Upper lobe of right lung (tissue), 1 donor: ENCODE results near the gene TERF2IP. TPM values are rescaled to one million over a fixed set of nuclear protein-coding genes. Genes with fewer than 3 reads are reported as not detected.

Experiments
- ATAC-seq: fragments of 200-7000 bp; cut with Tn5 transposase; one replicate; pipeline ENCODE4 v1.9.1; 2020; ENCODE audit warnings: mild to moderate bottlenecking, moderate library complexity
- DNase-seq: peaks from one replicate; pipeline ENCODE4 v3.0.0-alpha.2; 2020
- H3K27ac ChIP-seq: fragments of 200-600 bp; one replicate; pipeline ENCODE4 v1.8.0; 2022
- H3K27me3 ChIP-seq: fragments of 200-600 bp; one replicate; pipeline ENCODE4 v1.8.0; 2022; ENCODE audit warnings: mild to moderate bottlenecking
- H3K36me3 ChIP-seq: fragments of 200-600 bp; one replicate; pipeline ENCODE4 v1.8.0; 2022
- H3K4me1 ChIP-seq: fragments of 200-600 bp; one replicate; pipeline ENCODE4 v1.8.0; 2022
- H3K4me3 ChIP-seq: fragments of 200-600 bp; one replicate; pipeline ENCODE4 v1.8.0; 2022; ENCODE audit warnings: mild to moderate bottlenecking
- H3K9me3 ChIP-seq: fragments of 200-600 bp; one replicate; pipeline ENCODE4 v1.8.0; 2022
- intact Hi-C: fragments of 100-400 bp; cut with DNase I; formaldehyde crosslinking; loops from one replicate; pipeline ENCODE4 v1.11.0; 2022
- total RNA-seq: library from RNA; stranded (reverse); fragmentation: NEBNext Ultra II Directional; extraction: Animal tissue kit (Norgen Biotek cat#: 25700); gene quantifications from one replicate; pipeline ENCODE4 v1.2.1, GENCODE V29; 2021
- TF ChIP-seq, protein P1 (sequence below): fragments of 200-600 bp; IDR thresholded peaks from one replicate; pipeline ENCODE4 v1.8.0; 2022; ENCODE audit warnings: antibody characterized with exemption
- donor health status: DM: no; HTN: yes; CAD: no; lungs with severe emphysema.

TERF2IP gene
- total RNA-seq, 1 donor from 2014 or later, result 56.2 TPM

DNA sequence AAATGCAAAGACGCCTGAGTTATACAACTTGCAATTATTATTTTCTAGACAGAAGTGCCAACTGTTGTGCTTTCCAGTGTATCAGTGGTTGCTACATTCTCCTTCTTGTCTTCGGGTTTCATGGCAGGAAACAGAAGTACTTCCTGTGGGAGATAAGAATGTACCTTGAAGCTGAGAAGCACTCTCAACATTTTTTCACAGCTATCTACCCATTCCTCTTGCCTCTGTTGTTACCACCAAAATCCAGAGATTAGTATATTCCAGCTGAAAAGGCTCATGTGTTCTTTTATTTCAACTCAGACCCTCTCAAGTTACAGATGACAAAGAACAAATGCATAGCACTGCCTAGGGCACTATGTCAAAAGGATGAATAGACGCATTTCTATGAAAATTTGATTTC lies 19.7 kb upstream of the TERF2IP start:
- peaks cover 74% of the 10 kb centered on the region for H3K36me3 ChIP-seq
- intact Hi-C loops, result no loop called here
- no peak overlapping the region for H3K4me3 ChIP-seq
- ATAC-seq, result peak; percentile 5
- peaks cover 17% of the 10 kb centered on the region for H3K4me1 ChIP-seq
- peak overlapping the region; percentile 25 for H3K27ac ChIP-seq
- no peak for DNase-seq
- no peaks in the 10 kb centered on the region for H3K9me3 ChIP-seq
- TF ChIP-seq, protein P1, sequence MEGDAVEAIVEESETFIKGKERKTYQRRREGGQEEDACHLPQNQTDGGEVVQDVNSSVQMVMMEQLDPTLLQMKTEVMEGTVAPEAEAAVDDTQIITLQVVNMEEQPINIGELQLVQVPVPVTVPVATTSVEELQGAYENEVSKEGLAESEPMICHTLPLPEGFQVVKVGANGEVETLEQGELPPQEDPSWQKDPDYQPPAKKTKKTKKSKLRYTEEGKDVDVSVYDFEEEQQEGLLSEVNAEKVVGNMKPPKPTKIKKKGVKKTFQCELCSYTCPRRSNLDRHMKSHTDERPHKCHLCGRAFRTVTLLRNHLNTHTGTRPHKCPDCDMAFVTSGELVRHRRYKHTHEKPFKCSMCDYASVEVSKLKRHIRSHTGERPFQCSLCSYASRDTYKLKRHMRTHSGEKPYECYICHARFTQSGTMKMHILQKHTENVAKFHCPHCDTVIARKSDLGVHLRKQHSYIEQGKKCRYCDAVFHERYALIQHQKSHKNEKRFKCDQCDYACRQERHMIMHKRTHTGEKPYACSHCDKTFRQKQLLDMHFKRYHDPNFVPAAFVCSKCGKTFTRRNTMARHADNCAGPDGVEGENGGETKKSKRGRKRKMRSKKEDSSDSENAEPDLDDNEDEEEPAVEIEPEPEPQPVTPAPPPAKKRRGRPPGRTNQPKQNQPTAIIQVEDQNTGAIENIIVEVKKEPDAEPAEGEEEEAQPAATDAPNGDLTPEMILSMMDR, result no peak
- no peaks in the 10 kb centered on the region for H3K27me3 ChIP-seq

DNA sequence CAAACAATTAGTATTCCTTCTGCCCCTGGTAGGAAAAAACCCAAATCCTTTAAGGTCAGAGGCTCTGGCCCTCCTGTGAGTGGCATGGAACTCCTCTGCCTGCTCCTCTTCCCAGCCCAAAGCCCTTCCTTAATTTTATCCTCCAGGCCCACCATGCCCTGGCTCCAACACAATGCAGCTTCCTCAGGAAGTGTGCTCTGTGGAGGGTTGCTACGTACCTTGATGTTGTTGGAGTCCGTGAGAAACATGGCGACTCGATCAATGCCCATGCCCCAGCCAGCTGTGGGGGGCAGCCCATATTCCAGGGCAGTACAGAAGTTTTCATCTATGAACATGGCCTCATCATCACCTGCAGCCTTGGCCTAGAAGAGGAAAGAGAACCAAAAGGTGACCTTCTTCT lies 19.2 kb upstream of the TERF2IP start:
- H3K4me3 ChIP-seq, result no peak overlapping the region
- intact Hi-C loops, result no loop called here
- H3K27ac ChIP-seq, result peak overlapping the region; percentile 25
- peaks cover 79% of the 10 kb centered on the region for H3K36me3 ChIP-seq
- ATAC-seq (no peak), DNase-seq (no peak)
- peaks cover 17% of the 10 kb centered on the region for H3K4me1 ChIP-seq
- no peaks in the 10 kb centered on the region for H3K27me3 ChIP-seq
- H3K9me3 ChIP-seq, result no peaks in the 10 kb centered on the region
- TF ChIP-seq, protein P1, result no peak

DNA sequence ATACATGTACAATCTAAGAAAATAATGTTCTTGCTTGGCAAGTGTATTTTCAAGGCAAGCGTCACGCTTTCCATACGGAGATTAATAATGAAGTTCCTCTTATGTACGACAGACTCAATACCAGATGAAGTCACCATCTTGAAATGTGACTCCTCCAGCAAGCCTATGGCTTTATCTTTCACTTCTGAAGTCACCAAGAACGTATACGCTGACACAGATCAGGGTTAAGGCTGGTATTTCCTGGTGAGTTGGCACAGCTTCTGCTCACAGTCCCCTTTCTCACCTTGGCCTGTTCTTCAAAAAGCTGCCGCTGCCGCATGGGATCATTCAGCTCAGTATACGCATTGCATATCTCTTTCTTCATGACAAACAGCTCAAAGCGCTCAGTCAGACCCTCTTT lies 18.4 kb upstream of the TERF2IP start:
- Histone ChIP-seq H3K36me3 (peaks cover 87% of the 10 kb centered on the region), H3K4me3 (no peak overlapping the region), H3K9me3 (no peaks in the 10 kb centered on the region), H3K27me3 (no peaks in the 10 kb centered on the region), H3K4me1 (peaks cover 17% of the 10 kb centered on the region), H3K27ac (no peak overlapping the region)
- TF ChIP-seq, protein P1, result no peak
- no peak for ATAC-seq
- intact Hi-C loops, result no loop called here
- no peak for DNase-seq

DNA sequence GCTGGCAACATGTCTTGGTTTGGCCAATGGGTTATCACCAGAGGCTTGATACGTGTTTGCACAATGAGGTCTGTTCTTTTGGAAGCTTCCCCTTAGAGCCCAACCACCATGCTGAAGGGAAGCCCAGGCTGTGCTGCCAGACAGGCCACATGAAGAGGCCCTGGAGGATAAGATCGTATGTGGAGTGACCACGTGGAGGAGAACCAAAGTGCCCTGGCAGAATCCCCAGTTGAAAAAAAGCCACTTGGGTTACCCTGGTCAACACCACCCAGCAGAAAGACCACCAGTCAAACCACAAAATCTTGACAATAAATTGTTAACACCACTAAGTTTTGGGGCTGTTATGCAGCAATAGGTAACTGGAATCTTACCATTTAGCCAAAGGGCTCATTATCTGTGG lies 17.5 kb upstream of the TERF2IP start:
- TF ChIP-seq, protein P1, result no peak
- ATAC-seq (no peak), DNase-seq (no peak)
- H3K4me1 ChIP-seq, result peaks cover 17% of the 10 kb centered on the region
- no peak overlapping the region for H3K4me3 ChIP-seq
- no peaks in the 10 kb centered on the region for H3K27me3 ChIP-seq
- peaks cover 96% of the 10 kb centered on the region for H3K36me3 ChIP-seq
- no peaks in the 10 kb centered on the region for H3K9me3 ChIP-seq
- no peak overlapping the region for H3K27ac ChIP-seq
- intact Hi-C loops, result no loop called here

DNA sequence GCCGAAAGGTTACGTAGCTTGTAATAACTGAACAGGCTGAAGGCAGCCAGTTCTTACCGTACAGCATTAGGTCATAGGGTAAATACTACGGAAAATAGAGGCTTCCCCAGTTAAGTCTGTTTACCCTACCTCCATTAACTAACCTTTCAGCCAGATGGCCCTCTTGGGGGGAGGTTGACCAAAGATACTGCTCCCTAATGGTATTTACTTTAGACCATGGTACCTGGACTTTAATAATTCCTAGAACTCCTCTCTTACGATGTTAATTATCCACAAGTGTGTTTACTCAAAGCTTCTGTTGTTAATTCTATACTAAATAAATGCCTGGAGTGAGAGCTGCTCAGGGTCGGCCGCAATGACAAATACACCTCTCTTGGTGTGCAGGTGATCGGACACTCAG lies 14.7 kb upstream of the TERF2IP start:
- Histone ChIP-seq H3K9me3 (no peaks in the 10 kb centered on the region), H3K36me3 (peaks cover 100% of the 10 kb centered on the region), H3K4me1 (peaks cover 8% of the 10 kb centered on the region), H3K4me3 (no peak overlapping the region), H3K27me3 (no peaks in the 10 kb centered on the region), H3K27ac (no peak overlapping the region)
- no peak for DNase-seq
- ATAC-seq, result no peak
- TF ChIP-seq, protein P1, result no peak
- intact Hi-C loops, result no loop called here

DNA sequence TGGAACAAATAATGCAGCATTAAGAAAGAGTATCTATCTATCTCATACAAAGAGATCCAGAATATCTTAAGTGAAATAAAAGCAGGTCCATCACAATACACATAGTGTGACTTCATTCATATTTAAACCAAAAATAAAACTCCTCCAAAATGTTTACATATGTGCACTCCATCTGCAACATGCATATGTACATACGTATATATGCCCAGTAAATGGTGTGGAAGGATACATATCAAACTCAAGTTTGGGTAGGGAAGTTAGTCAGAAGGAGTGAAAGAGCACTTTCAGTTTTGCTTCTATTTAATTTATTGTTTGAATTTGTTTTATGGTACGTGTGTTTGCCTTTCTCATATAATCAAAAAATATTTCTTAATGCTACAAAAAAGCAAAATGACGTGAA lies 12.5 kb upstream of the TERF2IP start:
- Histone ChIP-seq H3K4me1 (no peaks in the 10 kb centered on the region), H3K36me3 (peaks cover 100% of the 10 kb centered on the region), H3K4me3 (no peak overlapping the region), H3K27ac (no peak overlapping the region), H3K27me3 (no peaks in the 10 kb centered on the region), H3K9me3 (no peaks in the 10 kb centered on the region)
- DNase-seq (no peak), ATAC-seq (no peak)
- TF ChIP-seq, protein P1, result no peak
- intact Hi-C loops, result no loop called here
